GM23338 (cell line): ENCODE measurements around the gene CACNA1D. TPM values are rescaled to one million over a fixed set of nuclear protein-coding genes. Genes with fewer than 3 reads are reported as not detected.

Experiments
- ATAC-seq: fragments of 200-7000 bp; cut with Tn5 transposase; 3 replicates; pipeline ENCODE4 v1.9.1; 2020
- DNase-seq: peaks from one replicate; pipeline ENCODE4 v3.0.0-alpha.2; 2015; ENCODE audit warnings: low spot score
- H2AFZ ChIP-seq: fragments of 200-600 bp; sonication (generic); 2 replicates; pipeline ENCODE4 v1.8.0; 2016; ENCODE audit warnings: antibody characterized with exemption, mild to moderate bottlenecking, moderate library complexity
- H3F3A ChIP-seq: fragments of 200-600 bp; sonication (generic); replicated peaks from 2 replicates; pipeline ENCODE4 v1.8.0; 2017; ENCODE audit warnings: antibody characterized with exemption, mixed run types, low read depth
- H3K27ac ChIP-seq: fragments of 200-600 bp; sonication (generic); 2 replicates; pipeline ENCODE4 v1.6.1; 2016; ENCODE audit warnings: low read depth
- H3K27me3 ChIP-seq: fragments of 200-600 bp; sonication (generic); 2 replicates; pipeline ENCODE4 v1.8.0; 2016; ENCODE audit warnings: mild to moderate bottlenecking, mixed run types, moderate library complexity; ENCODE audit not compliant: insufficient read depth
- H3K36me3 ChIP-seq: fragments of 200-600 bp; sonication (generic); 2 replicates; pipeline ENCODE4 v1.8.0; 2016; ENCODE audit warnings: mild to moderate bottlenecking; ENCODE audit not compliant: insufficient read depth
- H3K4me1 ChIP-seq: fragments of 200-600 bp; sonication (generic); 2 replicates; pipeline ENCODE4 v1.8.0; 2016; ENCODE audit warnings: mild to moderate bottlenecking, moderate library complexity; ENCODE audit not compliant: insufficient read depth
- H3K4me2 ChIP-seq: fragments of 200-600 bp; sonication (generic); 2 replicates; pipeline ENCODE4 v1.7.1; 2017; ENCODE audit warnings: mixed run types
- H3K4me3 ChIP-seq: fragments of 200-600 bp; sonication (generic); 2 replicates; pipeline ENCODE4 v1.6.1; 2016; ENCODE audit warnings: mixed run types
- H3K79me2 ChIP-seq: fragments of 200-600 bp; sonication (generic); replicated peaks from 2 replicates; pipeline ENCODE4 v1.8.0; 2017; ENCODE audit warnings: mild to moderate bottlenecking; ENCODE audit not compliant: insufficient read depth
- H3K9me2 ChIP-seq: fragments of 200-600 bp; sonication (generic); 2 replicates; pipeline ENCODE4 v1.8.0; 2017; ENCODE audit not compliant: insufficient read depth
- H4K20me1 ChIP-seq: fragments of 200-600 bp; sonication (generic); replicated peaks from 2 replicates; pipeline ENCODE4 v1.8.0; 2017; ENCODE audit warnings: mild to moderate bottlenecking; ENCODE audit not compliant: insufficient read depth
- H3K27ac Mint-ChIP-seq: 2 replicates; pipeline ENCODE4 v1.8.0; 2020; ENCODE audit warnings: inconsistent platforms, mild to moderate bottlenecking, moderate library complexity, mixed read lengths
- H3K27me3 Mint-ChIP-seq: 3 replicates; pipeline ENCODE4 v1.8.0; 2022; ENCODE audit warnings: low read depth, mild to moderate bottlenecking, moderate library complexity, mixed read lengths, inconsistent platforms; ENCODE audit not compliant: insufficient read depth, poor library complexity
- H3K36me3 Mint-ChIP-seq: 3 replicates; pipeline ENCODE4 v1.8.0; 2021; ENCODE audit warnings: low read depth, mild to moderate bottlenecking, inconsistent platforms, moderate library complexity, mixed read lengths
- H3K4me1 Mint-ChIP-seq: 3 replicates; pipeline ENCODE4 v1.8.0; 2020; ENCODE audit warnings: mild to moderate bottlenecking, inconsistent platforms, mixed read lengths
- H3K4me3 Mint-ChIP-seq: 3 replicates; pipeline ENCODE4 v1.8.0; 2021; ENCODE audit warnings: moderate library complexity, mild to moderate bottlenecking, inconsistent platforms, mixed read lengths
- H3K9me3 Mint-ChIP-seq: 3 replicates; pipeline ENCODE4 v1.8.0; 2020; ENCODE audit warnings: moderate library complexity, mild to moderate bottlenecking, inconsistent platforms, mixed read lengths
- CREB1 ChIP-seq: fragments of 250-450 bp; sonication (Bioruptor Pico); IDR thresholded peaks from 2 replicates; pipeline ENCODE4 v1.5.0; 2020; ENCODE audit warnings: low read depth, mild to moderate bottlenecking, moderate library complexity
- ETS1 ChIP-seq: IDR thresholded peaks from 2 replicates; pipeline ENCODE4 v1.6.1; 2016; ENCODE audit warnings: antibody characterized with exemption
- JUNB ChIP-seq: IDR thresholded peaks from one replicate; pipeline ENCODE4 v1.6.1; 2016; ENCODE audit warnings: antibody characterized with exemption; ENCODE audit not compliant: unreplicated experiment
- NANOG ChIP-seq: IDR thresholded peaks from 2 replicates; pipeline ENCODE4 v1.6.1; 2016; ENCODE audit warnings: antibody characterized with exemption, borderline replicate concordance
- POLR2AphosphoS5 ChIP-seq: IDR thresholded peaks from 2 replicates; pipeline ENCODE4 v1.6.1; 2016; ENCODE audit warnings: antibody characterized with exemption, low read depth
- REST ChIP-seq: IDR thresholded peaks from one replicate; pipeline ENCODE4 v1.6.1; 2018; ENCODE audit warnings: antibody characterized with exemption; ENCODE audit not compliant: unreplicated experiment
- STAT1 ChIP-seq: IDR thresholded peaks from one replicate; pipeline ENCODE4 v1.6.1; 2016; ENCODE audit warnings: antibody characterized with exemption; ENCODE audit not compliant: unreplicated experiment
- ZNF114 ChIP-seq: fragments of 250-450 bp; sonication (Bioruptor Pico); IDR thresholded peaks from 2 replicates; pipeline ENCODE4 v1.5.0; 2020; ENCODE audit warnings: mild to moderate bottlenecking, moderate library complexity
- ZNF331 ChIP-seq: fragments of 250-450 bp; sonication (Bioruptor Pico); IDR thresholded peaks from 2 replicates; pipeline ENCODE4 v1.5.0; 2020; ENCODE audit warnings: low read depth, mild to moderate bottlenecking, moderate library complexity
- ZNF462 ChIP-seq: fragments of 250-450 bp; sonication (Bioruptor Pico); IDR thresholded peaks from 2 replicates; pipeline ENCODE4 v1.5.0; 2020; ENCODE audit warnings: mild to moderate bottlenecking, moderate library complexity
- polyA plus RNA-seq: library from polyadenylated mRNA; unstranded; fragments of >200 nt; fragmentation: Nextera tagmentation; extraction: Ambion mirVana; gene quantifications from 2 replicates; pipeline ENCODE4 v1.2.1, GENCODE V29; 2016
- total RNA-seq: library from RNA; depleted of rRNA; stranded (reverse); fragments of >200 nt; shearing (Covaris generic); gene quantifications from 2 replicates; pipeline ENCODE4 v1.2.3, GENCODE V29; 2014

The CACNA1D gene
- total and polyA plus RNA-seq, 2 experiments from 2014 or later, result 1.7 to 1.8 TPM

GRCh38 chr3:53849916-53850315 lies 355.5 kb downstream of the CACNA1D start:
- Histone ChIP-seq H2AFZ (no peak overlapping the region), H3K4me3 (no peak overlapping the region), H3K4me1 (peaks cover 6% of the 10 kb centered on the region; the same call in 1 of the 2 replicates), H3K4me2 (no peak overlapping the region), H3K36me3 (no peaks in the 10 kb centered on the region), H3K27ac (no peak overlapping the region), H3K27me3 (peaks cover 20% of the 10 kb centered on the region), H3K79me2 (peaks cover 2% of the 10 kb centered on the region; the same call in 1 of the 2 replicates), H3K9me2 (no peaks in the 10 kb centered on the region), H4K20me1 (no peaks in the 10 kb centered on the region; the same call in 1 of the 2 replicates), H3F3A (0 out of 2 replicates have a peak, but pooled peaks cover 5% of the 10 kb centered on the region)
- Mint-ChIP-seq H3K36me3 (no peaks in the 10 kb centered on the region), H3K9me3 (no peaks in the 10 kb centered on the region), H3K27ac (no peak overlapping the region), H3K4me1 (peaks cover 3% of the 10 kb centered on the region; the same call in 2 of the 3 replicates), H3K4me3 (no peak overlapping the region), H3K27me3 (peaks cover 15% of the 10 kb centered on the region)
- ATAC-seq (no peak), DNase-seq (no peak)
- no peak for TF ChIP-seq POLR2AphosphoS5
- TF ChIP-seq ETS1, result no peak
- no peak for TF ChIP-seq NANOG
- no peak for TF ChIP-seq JUNB

GRCh38 chr3:53850895-53851294 lies 356.5 kb downstream of the CACNA1D start:
- H3K27me3 ChIP-seq, result peaks cover 20% of the 10 kb centered on the region
- Mint-ChIP-seq H3K27ac (no peak overlapping the region), H3K27me3 (peaks cover 13% of the 10 kb centered on the region), H3K4me3 (no peak overlapping the region), H3K4me1 (no peaks in the 10 kb centered on the region), H3K9me3 (no peaks in the 10 kb centered on the region), H3K36me3 (no peaks in the 10 kb centered on the region)
- H3K9me2 ChIP-seq, result no peaks in the 10 kb centered on the region
- H3K4me1 ChIP-seq, result no peaks in the 10 kb centered on the region
- no peak overlapping the region for H2AFZ ChIP-seq
- no peak overlapping the region for H3K4me3 ChIP-seq
- H3K79me2 ChIP-seq, result no peaks in the 10 kb centered on the region
- no peaks in the 10 kb centered on the region for H3K36me3 ChIP-seq
- H3K4me2 ChIP-seq, result no peak overlapping the region
- no peaks in the 10 kb centered on the region for H3F3A ChIP-seq
- no peaks in the 10 kb centered on the region; the same call in 1 of the 2 replicates for H4K20me1 ChIP-seq
- DNase-seq (no peak), ATAC-seq (no peak)
- TF ChIP-seq ZNF331 (CRISPR knock-in tag), result no peak
- TF ChIP-seq ZNF462 (CRISPR knock-in tag), result no peak
- no peak for TF ChIP-seq REST
- TF ChIP-seq CREB1 (CRISPR knock-in tag), result no peak
- no peak for TF ChIP-seq POLR2AphosphoS5
- no peak for TF ChIP-seq JUNB
- no peak for TF ChIP-seq STAT1
- no peak for TF ChIP-seq ZNF114
- H3K27ac ChIP-seq, result no peak overlapping the region
